T-helper 17 cell (primary cell): ENCODE data around the gene C18orf32. TPM values are rescaled to one million over a fixed set of nuclear protein-coding genes. Genes with fewer than 3 reads are reported as not detected.
"Not testable (repeated sequence)": the region's sequence is repeated elsewhere in the genome, so short reads cannot be mapped to it uniquely, and the experiment has no call there.

Experiments used
- ATAC-seq: fragments of 150-1000 bp; cut with Tn5 transposase; 2 replicates; pipeline ENCODE4 v1.10.0; 2021; ENCODE audit warnings: mild to moderate bottlenecking, moderate library complexity
- DNase-seq, 3 donors: peaks; one replicate each; pipeline versions ENCODE4 v3.0.0 to v3.0.0-alpha.2; 2020 to 2021
- H3K9me3 ChIP-seq: one replicate; pipeline ENCODE4 v1.7.0; 2013; ENCODE audit warnings: low read length, mild to moderate bottlenecking; ENCODE audit not compliant: control insufficient read depth, poor library complexity, severe bottlenecking
- H3K27ac Mint-ChIP-seq: one replicate; pipeline ENCODE4 v1.8.0; 2022; ENCODE audit warnings: mild to moderate bottlenecking, moderate library complexity, mixed read lengths
- H3K27me3 Mint-ChIP-seq: one replicate; pipeline ENCODE4 v1.8.0; 2022; ENCODE audit warnings: mixed read lengths
- H3K36me3 Mint-ChIP-seq: one replicate; pipeline ENCODE4 v1.8.0; 2022; ENCODE audit warnings: low read depth, mixed read lengths
- H3K4me1 Mint-ChIP-seq: one replicate; pipeline ENCODE4 v1.8.0; 2022; ENCODE audit warnings: mild to moderate bottlenecking, mixed read lengths
- H3K4me3 Mint-ChIP-seq: one replicate; pipeline ENCODE4 v1.8.0; 2022; ENCODE audit warnings: mild to moderate bottlenecking, moderate library complexity, mixed read lengths
- total RNA-seq, 4 donors: library from RNA in 2 of 4; stranded (reverse) in 2 of 4; gene quantifications; one replicate each; pipeline ENCODE4 v1.2.3 and lab custom pipeline; 2022 to 2026

Gene C18orf32
- total RNA-seq, 2 donors from 2014 or later: 31.3 to 32.1 TPM

DNA sequence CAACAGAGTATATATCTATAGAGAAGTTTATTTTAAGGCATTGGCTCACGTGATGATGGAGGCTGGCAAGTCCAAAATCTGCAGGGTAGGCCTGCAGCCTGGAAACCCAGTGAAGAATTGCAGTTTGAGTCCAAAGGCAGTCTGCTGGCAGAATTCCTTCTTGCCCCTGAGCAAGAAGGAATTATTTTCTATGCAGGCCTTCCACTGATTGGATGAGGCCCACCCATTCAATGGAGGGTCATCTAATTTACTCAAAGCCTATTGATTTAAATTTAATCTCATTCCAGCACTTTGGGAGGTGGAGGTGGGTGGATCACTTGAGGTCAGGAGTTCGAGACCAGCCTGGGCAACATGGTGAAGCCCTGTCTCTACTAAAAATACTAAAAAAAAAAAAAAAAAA lies 30.4 kb upstream of the C18orf32 start:
- Mint-ChIP-seq H3K36me3 (no peaks in the 10 kb centered on the region), H3K27ac (no peak overlapping the region), H3K27me3 (peaks cover 27% of the 10 kb centered on the region), H3K4me3 (no peak overlapping the region), H3K4me1 (peaks cover 2% of the 10 kb centered on the region)
- ATAC-seq: no peak
- H3K9me3 ChIP-seq: no peaks in the 10 kb centered on the region
- no peak for DNase-seq

DNA sequence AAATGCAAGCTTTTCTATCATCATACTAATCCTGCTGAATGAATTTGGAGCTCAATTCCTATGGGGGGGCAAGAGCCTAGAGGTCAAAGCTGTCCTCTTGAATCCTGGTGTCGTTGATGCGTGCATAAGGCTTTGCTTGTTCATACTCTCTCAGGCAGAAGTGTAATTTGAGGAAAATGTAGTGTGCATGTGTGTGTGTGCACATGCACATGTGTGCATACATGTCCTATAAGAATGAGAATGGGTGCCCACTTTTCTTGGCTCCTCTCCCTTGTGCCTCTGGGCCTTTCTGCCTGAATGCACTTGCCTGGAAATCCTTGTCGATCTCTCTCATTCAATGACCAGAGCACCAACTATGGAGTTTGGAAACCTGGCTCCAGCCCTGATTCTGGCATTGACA lies 28.5 kb upstream of the C18orf32 start:
- H3K27me3 Mint-ChIP-seq: peaks cover 21% of the 10 kb centered on the region
- H3K27ac Mint-ChIP-seq: no peak overlapping the region
- ATAC-seq (no peak), DNase-seq (no peak)
- H3K4me3 Mint-ChIP-seq: no peak overlapping the region
- no peaks in the 10 kb centered on the region for H3K9me3 ChIP-seq
- H3K36me3 Mint-ChIP-seq: no peaks in the 10 kb centered on the region
- H3K4me1 Mint-ChIP-seq: peaks cover 2% of the 10 kb centered on the region

DNA sequence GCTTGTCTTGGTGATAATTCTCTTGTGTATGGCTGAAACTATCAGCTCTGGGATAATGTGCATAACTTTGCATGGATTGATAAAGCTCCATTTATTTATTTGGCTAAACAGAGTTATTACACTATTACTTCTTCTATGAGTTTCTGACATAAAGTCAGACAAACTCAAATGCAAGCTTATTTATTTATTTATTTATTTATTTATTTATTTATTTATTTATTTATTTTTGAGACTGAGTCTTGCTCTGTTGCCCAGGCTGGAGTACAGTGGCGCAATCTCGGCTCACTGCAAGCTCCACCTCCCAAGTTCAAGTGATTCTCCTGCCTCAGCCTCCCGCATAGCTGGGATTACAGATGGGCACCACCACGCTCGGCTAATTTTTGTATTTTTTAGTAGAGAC lies 28.0 kb upstream of the C18orf32 start:
- not testable (repeated sequence) for H3K4me1 Mint-ChIP-seq, ATAC-seq, H3K27ac Mint-ChIP-seq, H3K4me3 Mint-ChIP-seq, H3K9me3 ChIP-seq, H3K36me3 Mint-ChIP-seq, DNase-seq
- peaks cover 21% of the 10 kb centered on the region for H3K27me3 Mint-ChIP-seq

DNA sequence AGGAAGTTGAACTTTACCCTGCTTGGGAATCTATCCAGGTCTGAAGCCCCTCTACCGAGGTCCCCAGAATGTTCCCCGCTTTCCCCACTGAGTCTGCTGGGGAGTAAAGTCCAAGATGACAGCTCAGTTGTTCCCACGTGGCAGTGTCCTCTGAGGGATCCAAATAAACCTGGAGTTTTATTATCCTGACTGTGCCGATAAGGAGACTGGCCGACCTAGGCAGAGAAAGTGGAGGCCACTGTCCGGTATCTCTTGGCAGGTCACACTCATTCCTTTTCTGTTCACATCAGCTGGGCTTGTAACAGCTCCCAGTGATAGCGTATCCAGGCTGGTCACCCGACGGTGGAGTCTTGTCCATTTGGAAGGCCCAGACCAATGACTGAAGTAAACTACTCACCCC lies 27.5 kb upstream of the C18orf32 start:
- H3K4me1 Mint-ChIP-seq: peaks cover 2% of the 10 kb centered on the region
- no peak overlapping the region for H3K4me3 Mint-ChIP-seq
- H3K27me3 Mint-ChIP-seq: peaks cover 21% of the 10 kb centered on the region
- no peak overlapping the region for H3K27ac Mint-ChIP-seq
- no peaks in the 10 kb centered on the region for H3K9me3 ChIP-seq
- DNase-seq: no peak
- H3K36me3 Mint-ChIP-seq: no peaks in the 10 kb centered on the region
- no peak for ATAC-seq

DNA sequence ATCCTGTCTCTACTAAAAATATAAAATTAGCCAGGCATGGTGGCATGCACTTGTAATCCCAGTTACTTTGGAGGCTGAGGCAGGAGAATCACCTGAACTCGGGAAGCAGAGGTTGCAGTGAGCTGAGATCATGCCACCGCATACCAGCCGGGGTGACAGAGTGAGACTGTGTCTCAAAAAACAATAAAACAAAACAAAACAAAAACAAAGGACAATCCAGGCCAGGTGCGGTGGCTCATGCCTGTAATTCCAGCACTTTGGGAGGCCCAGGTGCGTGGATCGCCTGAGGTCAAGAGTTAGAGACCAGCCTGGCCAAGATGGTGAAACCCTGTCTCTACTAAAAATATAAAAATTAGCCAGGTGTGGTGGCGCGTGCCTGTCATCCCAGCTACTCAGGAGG lies 25.8 kb upstream of the C18orf32 start:
- H3K9me3 ChIP-seq, H3K4me3 Mint-ChIP-seq, ATAC-seq, H3K36me3 Mint-ChIP-seq, H3K27ac Mint-ChIP-seq, DNase-seq, H3K4me1 Mint-ChIP-seq: not testable (repeated sequence)
- peaks cover 20% of the 10 kb centered on the region for H3K27me3 Mint-ChIP-seq

DNA sequence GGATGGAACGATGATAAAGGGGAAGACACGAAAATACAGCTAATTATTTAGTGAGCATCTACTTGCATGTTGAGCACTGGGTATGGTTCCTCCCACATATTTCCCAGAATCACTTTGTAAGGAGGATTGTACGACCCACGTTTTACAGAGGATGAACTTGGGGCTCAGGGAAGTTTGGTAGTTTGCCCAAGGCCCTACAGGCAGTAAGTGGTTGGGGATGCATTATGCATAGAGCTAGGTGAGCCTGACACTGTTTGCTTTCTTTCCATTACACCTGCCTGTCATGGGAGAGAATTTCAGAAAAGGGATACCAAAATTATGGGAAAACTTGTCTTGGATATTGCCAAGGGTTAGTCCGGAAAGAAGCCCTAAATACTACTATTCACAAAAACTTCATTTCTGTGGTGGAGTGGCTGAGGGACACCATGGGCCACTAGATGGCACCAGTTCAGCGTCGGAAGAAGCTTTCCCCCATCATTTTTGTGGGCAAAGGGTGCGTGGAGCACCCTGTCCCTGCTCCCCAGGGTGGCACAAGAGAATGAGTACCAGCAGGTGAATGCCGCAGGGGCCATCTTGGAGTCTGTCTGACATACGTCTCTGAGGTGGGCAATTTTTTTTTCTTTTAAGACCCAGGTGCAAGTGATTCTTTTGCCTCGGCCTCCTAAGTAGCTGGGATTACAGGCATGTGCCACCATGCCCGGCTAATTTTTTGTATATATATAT lies 23.5 kb upstream of the C18orf32 start:
- H3K4me3 Mint-ChIP-seq: no peak overlapping the region
- H3K9me3 ChIP-seq: no peaks in the 10 kb centered on the region
- no peaks in the 10 kb centered on the region for H3K4me1 Mint-ChIP-seq
- H3K36me3 Mint-ChIP-seq: no peaks in the 10 kb centered on the region
- peak; percentile 23 to 37 (median 26) for DNase-seq
- peak; percentile 82 for ATAC-seq
- H3K27ac Mint-ChIP-seq: no peak overlapping the region
- peaks cover 21% of the 10 kb centered on the region for H3K27me3 Mint-ChIP-seq

DNA sequence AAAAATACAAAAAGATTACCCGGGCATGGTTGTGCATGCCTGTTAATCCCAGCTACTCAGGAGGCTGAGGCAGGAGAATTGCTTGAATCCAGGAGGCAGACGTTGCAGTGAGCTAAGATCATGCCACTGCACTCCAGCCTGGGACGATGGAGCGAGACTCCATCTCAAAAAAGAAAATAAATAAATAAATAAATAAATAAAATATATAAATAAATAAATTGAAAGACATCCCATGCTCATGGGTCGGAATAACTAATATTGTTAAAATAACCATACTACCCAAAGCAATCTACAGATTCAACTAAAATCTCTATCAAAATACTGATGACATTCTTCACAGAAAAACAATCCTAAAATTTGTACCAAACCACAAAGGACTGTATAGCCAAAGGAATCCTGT lies 19.4 kb upstream of the C18orf32 start:
- H3K9me3 ChIP-seq, H3K36me3 Mint-ChIP-seq, DNase-seq, H3K4me3 Mint-ChIP-seq, H3K27ac Mint-ChIP-seq, ATAC-seq, H3K4me1 Mint-ChIP-seq: not testable (repeated sequence)
- peaks cover 36% of the 10 kb centered on the region for H3K27me3 Mint-ChIP-seq

DNA sequence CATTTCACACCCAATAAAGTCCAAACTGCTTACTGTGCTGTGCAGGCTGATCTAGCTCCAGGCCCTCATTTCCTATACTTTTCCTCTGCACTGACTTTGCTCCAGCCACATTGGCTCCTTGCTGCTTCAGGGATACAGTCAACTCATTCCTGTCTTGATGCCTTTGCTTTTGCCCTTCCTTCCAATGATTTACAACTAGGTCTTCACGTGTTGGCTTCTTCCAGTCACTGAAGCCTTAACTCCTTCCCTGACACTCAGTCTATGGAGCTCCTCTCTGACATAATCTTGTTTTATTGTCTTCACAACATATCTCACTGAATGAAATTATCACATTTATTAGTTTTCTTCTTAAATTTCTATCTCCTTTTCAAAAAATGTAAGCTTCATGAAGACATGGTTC lies 16.9 kb upstream of the C18orf32 start:
- peaks cover 4% of the 10 kb centered on the region for H3K36me3 Mint-ChIP-seq
- peaks cover 48% of the 10 kb centered on the region for H3K27me3 Mint-ChIP-seq

DNA sequence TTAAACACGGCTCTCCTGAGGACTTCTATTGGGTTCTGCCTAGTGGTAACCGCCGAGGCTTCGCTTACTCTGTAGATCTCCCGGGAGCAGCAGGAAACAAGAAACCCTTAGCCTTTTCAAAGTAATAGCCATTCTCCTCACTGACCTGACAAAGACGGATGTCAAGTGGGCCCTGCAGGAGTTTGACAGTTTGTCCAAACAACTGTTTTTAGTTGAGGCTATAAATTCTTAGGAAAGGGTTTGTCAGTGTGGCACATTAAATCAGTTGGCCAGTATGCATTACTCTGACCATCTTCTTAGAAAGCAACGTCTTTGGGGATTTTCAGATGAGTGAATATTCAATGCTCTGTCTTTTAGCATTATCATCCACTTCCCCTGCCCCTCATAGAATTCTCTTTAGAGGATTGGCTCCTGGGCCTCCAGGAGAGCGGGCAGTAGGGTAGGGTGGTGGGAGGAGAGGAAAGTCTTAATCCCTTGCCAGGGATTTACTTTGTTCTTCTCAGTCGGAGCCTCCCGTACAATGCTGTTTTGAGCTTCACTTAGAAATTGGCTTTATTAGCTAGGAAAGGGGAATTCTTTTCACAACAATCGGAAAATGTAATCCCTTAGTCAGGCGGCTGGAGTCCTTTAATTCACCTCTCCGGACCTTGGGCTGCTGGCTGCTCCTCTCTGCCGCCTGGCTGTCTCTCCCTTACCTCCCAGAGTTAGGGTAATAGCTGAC lies 13.3 kb upstream of the C18orf32 start:
- Mint-ChIP-seq H3K36me3 (peaks cover 4% of the 10 kb centered on the region), H3K4me3 (no peak overlapping the region), H3K27me3 (peaks cover 39% of the 10 kb centered on the region), H3K4me1 (no peaks in the 10 kb centered on the region), H3K27ac (no peak overlapping the region)
- DNase-seq (no peak), ATAC-seq (no peak)
- H3K9me3 ChIP-seq: no peaks in the 10 kb centered on the region

More for the DNA sequence above, 16.9 kb upstream of the C18orf32 start:
- Mint-ChIP-seq H3K4me1 (no peaks in the 10 kb centered on the region), H3K27ac (no peak overlapping the region), H3K4me3 (no peak overlapping the region)
- ATAC-seq (no peak), DNase-seq (no peak)
- no peaks in the 10 kb centered on the region for H3K9me3 ChIP-seq

DNA sequence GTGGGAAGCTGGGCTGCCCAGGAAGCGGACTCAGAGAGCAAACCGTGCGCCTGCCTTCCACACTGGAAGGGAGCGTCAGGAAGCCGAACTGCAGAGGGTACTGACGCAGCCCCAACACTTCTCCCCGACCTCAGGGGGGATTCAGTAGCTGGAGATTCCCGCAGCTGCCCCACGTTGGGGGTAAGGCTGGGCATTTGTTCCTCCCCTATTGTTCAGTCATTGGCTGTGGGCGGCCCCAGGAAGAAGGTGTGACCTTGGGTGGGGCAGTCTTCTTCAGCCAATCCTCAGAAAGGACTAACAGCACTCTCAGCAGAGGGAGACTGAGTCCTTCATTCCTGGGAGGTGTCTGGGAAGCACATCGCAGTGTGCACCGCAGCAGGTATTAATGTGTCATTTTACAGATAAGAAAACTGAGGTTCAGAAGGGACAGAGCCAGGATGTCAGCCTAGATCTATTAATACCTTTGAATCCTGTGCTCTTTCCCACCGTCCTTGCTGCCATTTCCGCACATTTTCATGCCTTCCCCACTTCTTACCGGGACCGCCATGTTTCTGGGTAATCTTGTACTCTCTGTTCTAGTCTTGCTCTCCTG lies 12.1 kb upstream of the C18orf32 start:
- Mint-ChIP-seq H3K27ac (no peak overlapping the region), H3K4me3 (no peak overlapping the region), H3K4me1 (no peaks in the 10 kb centered on the region), H3K36me3 (peaks cover 4% of the 10 kb centered on the region), H3K27me3 (peaks cover 37% of the 10 kb centered on the region)
- H3K9me3 ChIP-seq: no peaks in the 10 kb centered on the region
- no peak for ATAC-seq
- DNase-seq: no peak

DNA sequence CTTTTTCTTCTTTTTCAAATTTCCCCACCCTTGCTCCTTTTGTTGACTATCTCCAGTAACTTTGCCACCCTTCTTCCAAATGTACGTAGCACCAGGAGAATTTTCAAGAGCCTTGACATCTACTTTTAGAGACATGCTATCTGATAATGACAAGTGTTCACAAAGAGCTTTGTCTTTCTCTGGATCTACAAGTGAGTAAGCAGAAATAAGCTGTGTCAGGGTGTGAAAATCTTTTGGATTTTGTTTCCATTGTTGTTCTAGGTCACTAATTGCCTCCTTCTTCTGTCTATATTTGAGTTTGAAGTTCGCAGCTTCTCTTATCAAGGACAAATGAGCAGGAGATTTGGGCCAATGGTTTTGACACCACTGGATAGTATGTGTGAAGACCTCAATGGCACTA lies 8.4 kb upstream of the C18orf32 start:
- ATAC-seq (no peak), DNase-seq (no peak)
- peaks cover 21% of the 10 kb centered on the region for H3K4me1 Mint-ChIP-seq
- peaks cover 10% of the 10 kb centered on the region for H3K36me3 Mint-ChIP-seq
- H3K4me3 Mint-ChIP-seq: no peak overlapping the region
- peaks cover 16% of the 10 kb centered on the region for H3K27me3 Mint-ChIP-seq
- H3K9me3 ChIP-seq: no peaks in the 10 kb centered on the region
- no peak overlapping the region for H3K27ac Mint-ChIP-seq

DNA sequence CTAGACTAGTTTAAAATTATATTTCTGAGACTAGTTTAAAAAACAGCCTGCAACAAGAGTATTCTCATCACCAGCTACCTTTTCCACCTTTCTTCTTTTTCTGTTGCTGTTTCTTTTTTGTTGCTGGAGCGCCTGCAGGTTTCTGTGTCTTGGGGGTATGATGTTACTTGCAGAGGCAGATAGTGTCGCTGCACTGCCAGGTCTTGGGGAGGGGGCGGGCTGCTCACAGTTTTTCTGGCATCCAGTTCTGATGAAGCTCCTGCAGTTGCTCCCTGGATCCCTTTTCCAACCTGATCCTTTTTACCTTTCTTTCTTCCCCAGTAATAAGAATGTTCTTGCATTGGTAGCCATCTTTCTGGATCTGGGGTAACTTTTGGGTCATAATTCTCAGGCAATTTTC lies 8.0 kb upstream of the C18orf32 start:
- ATAC-seq (no peak), DNase-seq (no peak)
- no peaks in the 10 kb centered on the region for H3K9me3 ChIP-seq
- no peak overlapping the region for H3K4me3 Mint-ChIP-seq
- peaks cover 10% of the 10 kb centered on the region for H3K36me3 Mint-ChIP-seq
- H3K27ac Mint-ChIP-seq: no peak overlapping the region
- H3K27me3 Mint-ChIP-seq: peaks cover 12% of the 10 kb centered on the region
- H3K4me1 Mint-ChIP-seq: peaks cover 23% of the 10 kb centered on the region

DNA sequence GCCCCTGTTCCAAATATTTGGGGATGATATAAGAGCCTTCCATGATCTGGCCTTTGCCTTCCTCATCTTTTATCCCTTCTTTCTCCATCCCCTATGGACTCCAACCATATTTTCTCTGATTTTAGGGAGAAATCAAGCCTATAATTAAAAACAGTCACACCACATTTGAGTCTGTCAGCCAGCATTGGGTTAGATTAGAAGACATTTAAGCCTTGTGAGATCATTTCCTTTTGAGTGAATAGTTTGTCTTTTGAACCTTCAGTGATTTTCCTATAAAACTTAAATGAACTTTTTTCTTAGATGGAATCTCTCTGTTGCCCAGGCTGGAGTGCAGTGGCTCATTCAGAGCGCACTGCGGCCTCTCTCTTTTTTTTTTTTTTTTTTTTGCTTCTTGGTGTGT lies 7.6 kb upstream of the C18orf32 start:
- DNase-seq: no peak
- no peak overlapping the region for H3K4me3 Mint-ChIP-seq
- H3K4me1 Mint-ChIP-seq: peaks cover 24% of the 10 kb centered on the region
- no peaks in the 10 kb centered on the region for H3K9me3 ChIP-seq
- H3K36me3 Mint-ChIP-seq: peaks cover 10% of the 10 kb centered on the region
- peaks cover 12% of the 10 kb centered on the region for H3K27me3 Mint-ChIP-seq
- no peak overlapping the region for H3K27ac Mint-ChIP-seq
- no peak for ATAC-seq
